Esophagus squamous epithelium (tissue), 5 donors: ENCODE results near the gene DYNC1LI1. TPM values are rescaled to one million over a fixed set of nuclear protein-coding genes. Genes with fewer than 3 reads are reported as not detected.

Experiments
- DNase-seq: peaks from one replicate; lab custom pipeline; 2025; lab: John Stamatoyannopoulos, UW
- H3K27ac ChIP-seq, 4 donors: fragments of 200-600 bp; sonication (generic); one replicate each; pipeline ENCODE4 v1.5.1; 2016 to 2019; ENCODE audit warnings: mild to moderate bottlenecking in 1 of 4
- H3K27me3 ChIP-seq, 4 donors: fragments of 200-600 bp; sonication (generic); 1 replicate in 3 of 4; 2 replicates in 1 of 4; pipeline versions ENCODE4 v1.5.1 to v1.6.0; 2017 to 2021; ENCODE audit warnings: antibody characterized with exemption in 1 of 4
- H3K36me3 ChIP-seq, 3 donors: fragments of 200-600 bp; sonication (generic); one replicate each; pipeline ENCODE4 v1.5.1; 2016 to 2019
- H3K4me1 ChIP-seq, 3 donors: fragments of 200-600 bp; sonication (generic); one replicate each; pipeline ENCODE4 v1.5.1; 2017 to 2019
- H3K4me3 ChIP-seq, 4 donors: fragments of 200-600 bp; sonication (generic); 1 replicate in 3 of 4; 2 replicates in 1 of 4; pipeline ENCODE4 v1.5.1; 2016 to 2019; ENCODE audit warnings: mild to moderate bottlenecking in 2 of 4, moderate library complexity in 1 of 4
- H3K9me3 ChIP-seq, 3 donors: fragments of 200-600 bp; sonication (generic); one replicate each; pipeline ENCODE4 v1.5.1; 2016 to 2019
- CTCF ChIP-seq, 6 experiments: fragments of 450-650 bp in 4 of 6; fragments of 200-600 bp in 2 of 6; sonication (generic) in 2 of 6; IDR thresholded peaks; one replicate each; pipeline ENCODE4 v1.5.1; 2016 to 2019; ENCODE audit warnings: antibody characterized with exemption in 6 of 6, mild to moderate bottlenecking in 4 of 6, moderate library complexity in 4 of 6
- POLR2A ChIP-seq, 4 donors: fragments of 450-650 bp; IDR thresholded peaks; one replicate each; pipeline ENCODE4 v1.6.1; 2017; ENCODE audit warnings: antibody characterized with exemption in 4 of 4, mild to moderate bottlenecking in 4 of 4, moderate library complexity in 3 of 4
- WGBS, 2 donors: methylation state at CpG; one replicate each; pipeline ENCODE4 v1.1.5; 2018; 5-methylcytosine and 5-hydroxymethylcytosine counted together
- intact Hi-C: fragments of 100-400 bp; cut with DNase I; formaldehyde crosslinking; loops from one replicate; pipeline ENCODE4 v1.15.0; 2022
- total RNA-seq, 4 donors: library from RNA; depleted of rRNA; stranded (reverse); fragments of >200 nt; gene quantifications; one replicate each; pipeline ENCODE4 v1.1.0, GENCODE V29; 2016
- donor health status: DM: yes; HTN: yes; CAD: no.

The DYNC1LI1 gene
- total RNA-seq, 4 donors from 2014 or later: 12.8 to 29.9 (median 24.8) TPM

GRCh38 chr3:32595323-32595722 lies 24.7 kb upstream of the DYNC1LI1 start:
- Histone ChIP-seq H3K9me3 (no peaks in the 10 kb centered on the region), H3K36me3 (no peaks in the 10 kb centered on the region), H3K4me3 (no peak overlapping the region), H3K27ac (no peak overlapping the region), H3K4me1 (peaks cover 0 to 6% (median 0%) of the 10 kb centered on the region in 3 donors), H3K27me3 (peaks cover 0 to 11% (median 0%) of the 10 kb centered on the region in 4 donors)
- 70 to 88% methylated on average over 2 of the region's 2 CpGs for WGBS, 2 donors
- no peak for DNase-seq
- TF ChIP-seq POLR2A (IDR thresholded peaks at IDR 0.05) (no peak), CTCF (IDR thresholded peaks at IDR 0.05) (no peak)
- intact Hi-C loops: no loop called here

- peaks cover 0 to 6% (median 0%) of the 10 kb centered on the region in 3 donors for H3K4me1 ChIP-seq
- H3K27me3 ChIP-seq: peaks cover 0 to 11% (median 0%) of the 10 kb centered on the region in 4 donors
- no peak for DNase-seq
- 24 to 31% methylated on average over 4 of the region's 4 CpGs for WGBS, 2 donors
- TF ChIP-seq CTCF (IDR thresholded peaks at IDR 0.05) (no peak), POLR2A (IDR thresholded peaks at IDR 0.05) (no peak)
- no peaks in the 10 kb centered on the region for H3K36me3 ChIP-seq
- intact Hi-C loops: no loop called here
- no peak overlapping the region for H3K4me3 ChIP-seq
- H3K27ac ChIP-seq: no peak overlapping the region
- no peaks in the 10 kb centered on the region for H3K9me3 ChIP-seq
These were observed 23.4 kb upstream of the DYNC1LI1 start for GRCh38 chr3:32593903-32594525.

DNA sequence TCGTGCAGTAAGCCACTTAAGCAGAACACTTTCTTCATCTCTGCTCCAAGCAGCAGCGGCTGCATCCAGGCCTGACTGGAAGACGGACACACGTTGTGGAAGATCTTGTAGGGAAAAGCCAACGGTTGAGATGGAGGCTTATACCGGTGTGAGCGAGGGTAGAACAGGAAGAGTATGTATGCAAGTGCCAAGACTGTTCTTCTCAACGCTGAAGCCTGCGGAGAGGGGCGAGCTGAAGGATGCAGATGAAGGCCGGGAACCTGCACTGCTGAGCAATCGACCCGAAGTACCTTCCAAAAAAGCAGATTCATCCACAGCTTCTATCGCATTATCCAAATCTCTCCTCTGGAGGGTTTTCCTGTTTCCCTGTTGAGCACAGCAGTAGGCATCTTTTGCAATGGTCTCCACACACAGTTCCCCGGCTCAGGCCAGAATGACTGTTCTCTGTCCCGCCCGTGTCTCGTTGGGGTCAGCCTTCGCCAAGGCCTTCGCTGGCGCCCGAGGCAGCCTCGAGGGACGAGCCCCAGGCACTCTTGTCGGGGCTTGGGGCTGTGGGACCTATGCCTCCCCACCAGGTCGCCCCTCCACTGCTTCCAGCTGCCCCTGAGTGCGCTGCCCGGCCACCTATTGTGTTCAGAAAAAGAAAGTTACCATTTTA lies 22.2 kb upstream of the DYNC1LI1 start:
- Histone ChIP-seq H3K27me3 (peaks cover 0 to 11% (median 0%) of the 10 kb centered on the region in 4 donors), H3K27ac (no peak overlapping the region), H3K36me3 (no peaks in the 10 kb centered on the region), H3K9me3 (no peaks in the 10 kb centered on the region), H3K4me3 (no peak overlapping the region), H3K4me1 (peaks cover 0 to 6% (median 0%) of the 10 kb centered on the region in 3 donors)
- no peak for DNase-seq
- 78 to 84% methylated on average over 17 to 24 of the region's 28 CpGs for WGBS, 2 donors
- TF ChIP-seq POLR2A (IDR thresholded peaks at IDR 0.05) (no peak), CTCF (IDR thresholded peaks at IDR 0.05) (no peak)
- intact Hi-C loops: no loop called here

DNA sequence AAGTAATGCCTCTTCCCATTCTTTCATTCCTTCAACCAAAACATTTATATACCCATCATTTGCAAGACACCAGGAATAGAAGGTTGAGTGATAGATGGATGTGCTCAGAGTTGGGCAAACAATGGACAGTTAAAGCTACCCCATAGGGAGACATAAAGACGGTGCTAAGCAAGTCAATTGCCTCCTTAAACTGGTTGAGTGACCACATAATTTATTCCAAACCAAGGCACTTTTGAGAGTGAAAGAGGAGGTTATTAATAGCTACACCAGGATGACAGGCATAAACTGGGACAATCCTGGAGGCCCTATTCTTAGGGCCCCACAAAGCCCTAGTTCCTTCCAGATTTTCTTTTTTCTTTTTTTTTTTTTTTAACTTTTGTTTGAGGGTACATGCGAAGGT lies 21.4 kb upstream of the DYNC1LI1 start:
- Histone ChIP-seq H3K9me3 (no peaks in the 10 kb centered on the region), H3K36me3 (no peaks in the 10 kb centered on the region), H3K4me3 (no peak overlapping the region), H3K27ac (no peak overlapping the region), H3K27me3 (peaks cover 0 to 11% (median 0%) of the 10 kb centered on the region in 4 donors), H3K4me1 (peaks cover 0 to 6% (median 0%) of the 10 kb centered on the region in 3 donors)
- no peak for DNase-seq
- intact Hi-C loops: no loop called here
- TF ChIP-seq CTCF (IDR thresholded peaks at IDR 0.05) (no peak), POLR2A (IDR thresholded peaks at IDR 0.05) (no peak)
- 75 to 80% methylated on average over 2 of the region's 2 CpGs for WGBS, 2 donors

DNA sequence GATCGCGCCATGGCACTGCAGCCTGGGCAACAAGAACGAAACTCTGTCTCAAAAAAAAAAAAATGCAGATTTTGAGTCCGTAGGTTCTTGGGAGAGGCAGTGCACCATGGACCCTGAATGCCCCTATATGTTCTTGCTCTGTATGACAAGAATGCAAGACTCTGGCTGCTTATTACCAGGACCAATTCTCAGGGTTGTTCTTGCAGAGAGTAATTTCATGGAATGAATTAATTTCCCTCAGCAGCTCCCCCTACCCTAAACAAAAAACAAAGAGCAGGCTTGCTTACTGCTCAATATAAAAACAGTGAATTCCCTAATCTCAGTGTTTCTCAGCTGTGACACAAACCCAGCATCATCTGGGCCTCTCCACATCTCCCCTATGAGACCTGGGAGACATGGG lies 20.5 kb upstream of the DYNC1LI1 start:
- peaks cover 0 to 6% (median 0%) of the 10 kb centered on the region in 3 donors for H3K4me1 ChIP-seq
- H3K9me3 ChIP-seq: no peaks in the 10 kb centered on the region
- intact Hi-C loops: no loop called here
- 87 to 93% methylated on average over 4 of the region's 4 CpGs for WGBS, 2 donors
- no peak overlapping the region for H3K4me3 ChIP-seq
- no peaks in the 10 kb centered on the region for H3K36me3 ChIP-seq
- H3K27ac ChIP-seq: no peak overlapping the region
- peaks cover 0 to 11% (median 0%) of the 10 kb centered on the region in 4 donors for H3K27me3 ChIP-seq
- no peak for TF ChIP-seq CTCF (IDR thresholded peaks at IDR 0.05)
- no peak for TF ChIP-seq POLR2A (IDR thresholded peaks at IDR 0.05)
- DNase-seq: no peak
